HG03066 (cell line): ENCODE results near the gene PC.

Experiments
- ATAC-seq: cut with Tn5 transposase; IDR thresholded peaks from one replicate; pipeline ENCODE4 v1.9.1; 2021; ENCODE audit warnings: low read depth; ENCODE audit not compliant: unreplicated experiment

PC gene

GRCh38 chr11:66870616-66871520 is 87.3 kb downstream of the PC start:
- no peak for ATAC-seq

- no peak for ATAC-seq
Observed at GRCh38 chr11:66870131-66870530, 88.1 kb downstream of the PC start.

- ATAC-seq: no peak
Observed at GRCh38 chr11:66869567-66869870, 88.7 kb downstream of the PC start.

GRCh38 chr11:66868726-66869566 is 89.2 kb downstream of the PC start:
- peak; percentile 75 for ATAC-seq

- ATAC-seq: no peak
Observed at GRCh38 chr11:66868082-66868725, 90.0 kb downstream of the PC start.

- no peak for ATAC-seq
Observed at GRCh38 chr11:66867425-66868040, 90.7 kb downstream of the PC start.

- no peak for ATAC-seq
Observed at GRCh38 chr11:66866511-66866986, 91.6 kb downstream of the PC start.

- ATAC-seq: no peak
Observed at GRCh38 chr11:66866007-66866406, 92.2 kb downstream of the PC start.

GRCh38 chr11:66864924-66865697 is 93.1 kb downstream of the PC start:
- ATAC-seq: no peak

GRCh38 chr11:66864172-66864901 is 93.8 kb downstream of the PC start:
- no peak for ATAC-seq

- ATAC-seq: no peak
Observed at GRCh38 chr11:66863428-66864125, 94.6 kb downstream of the PC start.

GRCh38 chr11:66862559-66863037 is 95.6 kb downstream of the PC start:
- no peak for ATAC-seq

GRCh38 chr11:66861774-66862558 is 96.2 kb downstream of the PC start:
- no peak for ATAC-seq

- no peak for ATAC-seq
Observed at GRCh38 chr11:66861038-66861773, 97.0 kb downstream of the PC start.

- ATAC-seq: no peak
Observed at GRCh38 chr11:66860449-66860831, 97.7 kb downstream of the PC start.

- ATAC-seq: no peak
Observed at GRCh38 chr11:66859686-66860448, 98.3 kb downstream of the PC start.
